ENCODE measurements around the gene LDB2. TPM values are rescaled to one million over a fixed set of nuclear protein-coding genes. Genes with fewer than 3 reads are reported as not detected.

LDB2 gene
- total RNA-seq, 1 experiment from 2014 or later: 33.5 TPM

GRCh38 chr4:16884673-16885460 is 13.6 kb downstream of the LDB2 start:
- DNase-seq (ENCODE audit: low read depth): peak; percentile 50

GRCh38 chr4:16883806-16884205 is 14.6 kb downstream of the LDB2 start:
- DNase-seq (ENCODE audit: low read depth): peak; percentile 43

GRCh38 chr4:16881151-16881884 is 17.1 kb downstream of the LDB2 start:
- no peak for DNase-seq (ENCODE audit: low read depth)

- DNase-seq (ENCODE audit: low read depth): peak; percentile 88
Measured at GRCh38 chr4:16875487-16875886, 23.0 kb downstream of the LDB2 start.

GRCh38 chr4:16869594-16870245 is 28.7 kb downstream of the LDB2 start:
- no peak for DNase-seq (ENCODE audit: low read depth)

- no peak for DNase-seq (ENCODE audit: low read depth)
Measured at GRCh38 chr4:16868674-16869073, 29.8 kb downstream of the LDB2 start.

GRCh38 chr4:16867827-16868226 is 30.6 kb downstream of the LDB2 start:
- DNase-seq (ENCODE audit: low read depth): no peak

- peak; percentile 43 for DNase-seq (ENCODE audit: low read depth)
Measured at GRCh38 chr4:16866974-16867373, 31.5 kb downstream of the LDB2 start.

GRCh38 chr4:16865897-16866283 is 32.6 kb downstream of the LDB2 start:
- DNase-seq (ENCODE audit: low read depth): no peak

GRCh38 chr4:16865209-16865896 is 33.1 kb downstream of the LDB2 start:
- DNase-seq (ENCODE audit: low read depth): no peak

- peak; percentile 72 for DNase-seq (ENCODE audit: low read depth)
Measured at GRCh38 chr4:16864199-16864598, 34.2 kb downstream of the LDB2 start.

- DNase-seq (ENCODE audit: low read depth): peak; percentile 82
Measured at GRCh38 chr4:16862697-16863096, 35.7 kb downstream of the LDB2 start.

GRCh38 chr4:16860516-16860915 is 37.9 kb downstream of the LDB2 start:
- peak; percentile 93 for DNase-seq (ENCODE audit: low read depth)

GRCh38 chr4:16859031-16859430 is 39.4 kb downstream of the LDB2 start:
- peak; percentile 44 for DNase-seq (ENCODE audit: low read depth)

- peak; percentile 89 for DNase-seq (ENCODE audit: low read depth)
Measured at GRCh38 chr4:16858275-16858752, 40.1 kb downstream of the LDB2 start.

- peak; percentile 17 for DNase-seq (ENCODE audit: low read depth)
Measured at GRCh38 chr4:16857425-16857824, 41.0 kb downstream of the LDB2 start.

- DNase-seq (ENCODE audit: low read depth): no peak
Measured at GRCh38 chr4:16853640-16854039, 44.8 kb downstream of the LDB2 start.

- DNase-seq (ENCODE audit: low read depth): no peak
Measured at GRCh38 chr4:16852644-16853043, 45.8 kb downstream of the LDB2 start.

GRCh38 chr4:16852228-16852627 is 46.2 kb downstream of the LDB2 start:
- DNase-seq (ENCODE audit: low read depth): no peak

GRCh38 chr4:16846540-16847117 is 51.8 kb downstream of the LDB2 start:
- DNase-seq (ENCODE audit: low read depth): no peak

- peak; percentile 76 for DNase-seq (ENCODE audit: low read depth)
Measured at GRCh38 chr4:16844816-16845586, 53.4 kb downstream of the LDB2 start.

All from M059J (cell line).